DOHH2 (cell line): ENCODE measurements around the gene KRT27.

Source experiments
- H3F3A ChIP-seq: fragments of 200-600 bp; sonication (generic), shearing (Covaris generic); 2 replicates; pipeline ENCODE4 v1.6.0; 2016; ENCODE audit warnings: antibody characterized with exemption, mild to moderate bottlenecking; ENCODE audit not compliant: control insufficient read depth, insufficient read depth
- H3K27ac ChIP-seq: fragments of 200-600 bp; sonication (generic); 2 replicates; pipeline ENCODE4 v1.5.1; 2014; ENCODE audit warnings: low read depth, mild to moderate bottlenecking, low read length, moderate library complexity
- H3K27me3 ChIP-seq: fragments of 200-600 bp; sonication (generic); 2 replicates; pipeline ENCODE4 v1.6.1; 2014; ENCODE audit warnings: mild to moderate bottlenecking, low read length, mixed read lengths; ENCODE audit not compliant: control insufficient read depth
- H3K36me3 ChIP-seq: fragments of 200-600 bp; sonication (generic); 2 replicates; pipeline ENCODE4 v1.6.1; 2014; ENCODE audit warnings: mild to moderate bottlenecking, low read length, moderate library complexity, mixed read lengths; ENCODE audit not compliant: control insufficient read depth
- H3K4me1 ChIP-seq: fragments of 200-600 bp; sonication (generic); 2 replicates; pipeline ENCODE4 v1.6.1; 2014; ENCODE audit warnings: mild to moderate bottlenecking, low read length, mixed read lengths; ENCODE audit not compliant: control insufficient read depth
- H3K4me2 ChIP-seq: fragments of 200-600 bp; sonication (generic); 2 replicates; pipeline ENCODE4 v1.6.0; 2014; ENCODE audit warnings: mild to moderate bottlenecking, low read length, moderate library complexity
- H3K4me3 ChIP-seq: fragments of 200-600 bp; sonication (generic); 2 replicates; pipeline ENCODE4 v1.5.1; 2014; ENCODE audit warnings: mild to moderate bottlenecking, low read length, mixed read lengths
- H3K79me2 ChIP-seq: fragments of 200-600 bp; sonication (generic); 2 replicates; pipeline ENCODE4 v1.6.1; 2014; ENCODE audit warnings: mild to moderate bottlenecking, low read length, mixed read lengths; ENCODE audit not compliant: control insufficient read depth
- H3K9me2 ChIP-seq: fragments of 200-600 bp; sonication (generic); replicated peaks from 2 replicates; pipeline ENCODE4 v1.6.1; 2014; ENCODE audit warnings: mild to moderate bottlenecking, low read length, mixed read lengths; ENCODE audit not compliant: control insufficient read depth
- H3K9me3 ChIP-seq: fragments of 200-600 bp; sonication (generic); 2 replicates; pipeline ENCODE4 v1.6.1; 2014; ENCODE audit warnings: antibody characterized with exemption, low read length, mixed read lengths; ENCODE audit not compliant: control insufficient read depth, insufficient read depth
- H4K20me1 ChIP-seq: fragments of 200-600 bp; sonication (generic); 2 replicates; pipeline ENCODE4 v1.6.0; 2014; ENCODE audit warnings: low read depth, mild to moderate bottlenecking, antibody characterized with exemption, low read length, moderate library complexity; ENCODE audit not compliant: control insufficient read depth, insufficient read depth
- EZH2phosphoT487 ChIP-seq: fragments of 200-600 bp; sonication (generic); IDR thresholded peaks from 2 replicates; pipeline ENCODE4 v1.6.1; 2017; ENCODE audit warnings: borderline replicate concordance, mild to moderate bottlenecking, antibody characterized with exemption, low read length, moderate library complexity, mixed read lengths
- TF ChIP-seq, protein P1 (sequence below): fragments of 200-600 bp; sonication (generic); IDR thresholded peaks from one replicate; pipeline ENCODE4 v1.5.1; 2014; ENCODE audit warnings: antibody characterized with exemption, mild to moderate bottlenecking, low read depth, low read length; ENCODE audit not compliant: poor library complexity, severe bottlenecking

Gene KRT27

DNA sequence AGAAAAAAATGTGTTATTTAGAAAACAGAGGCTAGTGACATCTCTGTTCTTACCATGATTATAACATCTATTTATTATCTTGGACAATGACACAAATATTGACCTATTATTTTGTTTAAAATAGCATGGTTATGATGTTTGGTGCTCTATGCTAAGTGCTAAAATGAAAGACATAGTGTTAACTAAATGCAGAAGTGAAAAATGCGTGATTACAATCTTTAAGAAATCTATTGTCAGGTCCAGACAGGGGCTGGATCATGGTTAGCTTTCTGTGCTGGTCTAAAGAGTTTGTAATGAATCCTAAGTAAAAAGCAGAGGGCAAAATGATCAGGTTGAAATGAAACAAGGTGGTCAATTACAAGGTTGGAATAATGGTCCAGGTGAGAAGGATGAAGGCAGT, 18.0 kb upstream of the KRT27 start:
- TF ChIP-seq EZH2phosphoT487, result no peak
- TF ChIP-seq, protein P1, sequence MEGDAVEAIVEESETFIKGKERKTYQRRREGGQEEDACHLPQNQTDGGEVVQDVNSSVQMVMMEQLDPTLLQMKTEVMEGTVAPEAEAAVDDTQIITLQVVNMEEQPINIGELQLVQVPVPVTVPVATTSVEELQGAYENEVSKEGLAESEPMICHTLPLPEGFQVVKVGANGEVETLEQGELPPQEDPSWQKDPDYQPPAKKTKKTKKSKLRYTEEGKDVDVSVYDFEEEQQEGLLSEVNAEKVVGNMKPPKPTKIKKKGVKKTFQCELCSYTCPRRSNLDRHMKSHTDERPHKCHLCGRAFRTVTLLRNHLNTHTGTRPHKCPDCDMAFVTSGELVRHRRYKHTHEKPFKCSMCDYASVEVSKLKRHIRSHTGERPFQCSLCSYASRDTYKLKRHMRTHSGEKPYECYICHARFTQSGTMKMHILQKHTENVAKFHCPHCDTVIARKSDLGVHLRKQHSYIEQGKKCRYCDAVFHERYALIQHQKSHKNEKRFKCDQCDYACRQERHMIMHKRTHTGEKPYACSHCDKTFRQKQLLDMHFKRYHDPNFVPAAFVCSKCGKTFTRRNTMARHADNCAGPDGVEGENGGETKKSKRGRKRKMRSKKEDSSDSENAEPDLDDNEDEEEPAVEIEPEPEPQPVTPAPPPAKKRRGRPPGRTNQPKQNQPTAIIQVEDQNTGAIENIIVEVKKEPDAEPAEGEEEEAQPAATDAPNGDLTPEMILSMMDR, result no peak
- no peaks in the 10 kb centered on the region for H3K9me3 ChIP-seq
- no peak overlapping the region for H3K27ac ChIP-seq
- H3K9me2 ChIP-seq, result no peaks in the 10 kb centered on the region
- H3K27me3 ChIP-seq, result peaks cover 34% of the 10 kb centered on the region
- H3F3A ChIP-seq, result no peaks in the 10 kb centered on the region
- no peak overlapping the region for H3K4me3 ChIP-seq
- no peaks in the 10 kb centered on the region for H3K36me3 ChIP-seq
- H3K4me1 ChIP-seq, result no peaks in the 10 kb centered on the region
- no peaks in the 10 kb centered on the region for H4K20me1 ChIP-seq
- no peak overlapping the region for H3K4me2 ChIP-seq
- H3K79me2 ChIP-seq, result no peaks in the 10 kb centered on the region

DNA sequence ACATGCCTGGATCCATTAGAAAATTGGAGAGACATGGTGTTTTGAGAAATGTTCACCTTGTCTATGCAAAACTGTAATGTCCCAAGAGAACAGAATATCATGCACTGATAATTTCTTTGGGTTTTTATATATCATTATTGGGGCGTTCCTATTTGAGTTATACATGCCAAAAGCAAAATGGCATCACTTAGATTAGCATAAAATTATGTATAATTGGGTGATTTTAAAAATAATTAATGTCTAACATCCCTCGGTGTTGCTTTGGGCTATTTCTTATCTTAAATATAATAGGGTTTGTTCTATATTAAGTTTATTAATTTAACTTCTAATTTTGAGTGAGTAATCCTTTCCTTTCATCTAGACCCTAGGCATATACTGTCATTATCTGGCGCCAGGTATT, 17.5 kb upstream of the KRT27 start, which contains the start of gene KRT28:
TSS of gene KRT28 (minus strand) at position 101 of the 400 bp plus-strand sequence. CDS start at position 35, 66 bp downstream.
- Histone ChIP-seq H3K4me2 (no peak within 1 kb of the TSS), H3K27ac (no peak within 1 kb of the TSS), H3K36me3 (no peaks in the 10 kb centered on the region), H3K9me3 (no peaks in the 10 kb centered on the region), H3K27me3 (peaks cover 32% of the 10 kb centered on the region), H3K4me1 (no peaks in the 10 kb centered on the region), H3K4me3 (no peak within 1 kb of the TSS), H3K9me2 (no peaks in the 10 kb centered on the region), H3F3A (no peaks in the 10 kb centered on the region), H4K20me1 (no peaks in the 10 kb centered on the region), H3K79me2 (no peaks in the 10 kb centered on the region)
- TF ChIP-seq EZH2phosphoT487, result no peak
- TF ChIP-seq, protein P1, result no peak

DNA sequence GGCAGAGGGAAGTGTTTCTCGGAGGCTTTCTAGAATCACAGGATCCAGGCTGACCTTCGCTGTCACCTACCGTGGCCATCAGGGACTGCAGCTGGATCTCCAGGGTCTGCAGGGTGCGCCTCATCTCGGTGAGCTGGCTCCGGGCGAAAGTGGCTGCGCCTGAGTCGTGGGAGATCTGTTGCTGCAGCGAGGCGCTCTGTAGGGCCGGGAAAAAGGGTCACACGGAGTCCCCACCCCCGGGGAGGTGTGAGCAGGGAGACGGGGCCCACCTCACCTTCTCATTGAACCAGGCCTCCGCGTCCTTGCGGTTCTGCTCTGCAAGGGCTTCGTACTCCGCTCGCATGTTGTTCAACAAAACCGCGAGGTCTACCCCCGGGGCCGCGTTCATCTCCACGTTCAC, 14.5 kb upstream of the KRT27 start:
- Histone ChIP-seq H3K27me3 (peaks cover 27% of the 10 kb centered on the region), H3K4me1 (no peaks in the 10 kb centered on the region), H3F3A (no peaks in the 10 kb centered on the region), H4K20me1 (no peaks in the 10 kb centered on the region), H3K9me3 (no peaks in the 10 kb centered on the region), H3K36me3 (no peaks in the 10 kb centered on the region), H3K4me3 (no peak overlapping the region), H3K79me2 (no peaks in the 10 kb centered on the region), H3K4me2 (no peak overlapping the region), H3K27ac (no peak overlapping the region), H3K9me2 (no peaks in the 10 kb centered on the region)
- TF ChIP-seq, protein P1, result no peak
- TF ChIP-seq EZH2phosphoT487, result no peak
